HepG2 (cell line): ENCODE results near the gene VWA7.

ENCODE experiments used
- CTCF ChIP-seq: sonication (generic); formaldehyde crosslinking; IDR thresholded peaks from 2 replicates; pipeline ENCODE4 v1.5.0; 2020; ENCODE audit warnings: mild to moderate bottlenecking, missing genetic modification reagents, moderate library complexity
- POLR2A ChIP-seq, 2 experiments: IDR thresholded peaks; 2 replicates each; pipeline ENCODE4 v1.6.1; 2011; ENCODE audit warnings: low read depth in 2 of 2, low read length in 2 of 2, mild to moderate bottlenecking in 1 of 2, moderate library complexity in 1 of 2; ENCODE audit not compliant: insufficient read depth in 1 of 2
- RFXAP ChIP-seq: sonication (generic); formaldehyde crosslinking; IDR thresholded peaks from 2 replicates; pipeline ENCODE4 v1.4.0; 2020; ENCODE audit warnings: missing genetic modification reagents, borderline replicate concordance
- TMF1 ChIP-seq: sonication (generic); formaldehyde crosslinking; IDR thresholded peaks from 2 replicates; pipeline ENCODE4 v1.8.1; 2022; ENCODE audit warnings: low read depth, missing genetic modification reagents
- ZBED4 ChIP-seq: sonication (generic); formaldehyde crosslinking; IDR thresholded peaks from 2 replicates; pipeline ENCODE4 v1.4.0; 2020; ENCODE audit warnings: missing genetic modification reagents, borderline replicate concordance
- ZNF281 ChIP-seq: sonication (generic); formaldehyde crosslinking; IDR thresholded peaks from 2 replicates; pipeline ENCODE4 v1.4.0; 2020; ENCODE audit warnings: missing genetic modification reagents, borderline replicate concordance

- TF ChIP-seq RFXAP (CRISPR knock-in tag) (no peak), ZNF281 (no peak), ZBED4 (peak; percentile 44; the same call in 1 of the 2 replicates), CTCF (CRISPR knock-in tag) (peak; percentile 57), TMF1 (CRISPR knock-in tag) (no peak), POLR2A (IDR thresholded peaks at IDR 0.05; ENCODE audit: insufficient read depth in 1 of 2, low read depth in 2 of 2, low read length in 2 of 2) (no peak)
These were observed 1.3 kb downstream of the VWA7 start for GRCh38 chr6:31775633-31776484.
